ENCODE measurements around the gene ORC1. TPM values are rescaled to one million over a fixed set of nuclear protein-coding genes. Genes with fewer than 3 reads are reported as not detected.

ORC1 gene
- total RNA-seq, 1 donor from 2014 or later = 1.7 TPM

DNA sequence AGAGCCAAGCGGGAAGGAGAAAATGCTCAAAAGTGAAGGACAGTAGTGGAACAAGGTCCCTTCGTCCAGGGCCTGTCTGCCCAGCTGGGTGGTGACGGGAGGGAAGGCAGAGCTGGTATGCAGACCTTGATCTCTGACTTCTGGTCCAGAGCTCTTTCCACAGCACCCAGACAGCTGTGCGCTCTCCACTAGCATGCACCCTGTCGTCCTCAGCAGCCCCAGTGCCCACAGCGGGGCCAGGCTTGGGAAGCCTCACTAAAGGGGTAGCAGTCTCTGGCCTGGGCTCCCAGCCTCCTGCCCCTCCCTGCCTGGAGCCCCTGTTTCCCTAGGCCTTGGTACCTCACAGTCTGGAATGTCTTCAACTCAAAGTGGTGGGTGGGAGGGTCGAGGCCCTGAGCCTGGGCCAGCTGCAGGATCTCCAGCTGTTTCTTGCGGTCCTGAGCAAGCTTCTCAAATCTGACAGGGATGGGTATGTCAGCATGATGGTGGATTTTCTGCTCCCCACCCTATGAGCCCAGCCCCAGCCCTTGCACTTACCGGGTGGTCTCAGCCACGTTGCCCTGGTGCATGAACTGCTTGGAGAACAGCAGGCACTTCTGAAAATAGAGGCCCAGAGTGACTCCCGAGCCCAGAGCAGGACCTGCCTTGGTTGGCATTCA, 48.2 kb downstream of the ORC1 start:
- Histone ChIP-seq H3K27me3 (no peaks in the 10 kb centered on the region), H3K4me3 (no peak overlapping the region), H3K9me3 (no peaks in the 10 kb centered on the region), H3K27ac (no peak overlapping the region), H3K4me1 (no peaks in the 10 kb centered on the region), H3K36me3 (peaks cover 0 to 84% of the 10 kb centered on the region in 2 donors)
- TF ChIP-seq, protein P1, sequence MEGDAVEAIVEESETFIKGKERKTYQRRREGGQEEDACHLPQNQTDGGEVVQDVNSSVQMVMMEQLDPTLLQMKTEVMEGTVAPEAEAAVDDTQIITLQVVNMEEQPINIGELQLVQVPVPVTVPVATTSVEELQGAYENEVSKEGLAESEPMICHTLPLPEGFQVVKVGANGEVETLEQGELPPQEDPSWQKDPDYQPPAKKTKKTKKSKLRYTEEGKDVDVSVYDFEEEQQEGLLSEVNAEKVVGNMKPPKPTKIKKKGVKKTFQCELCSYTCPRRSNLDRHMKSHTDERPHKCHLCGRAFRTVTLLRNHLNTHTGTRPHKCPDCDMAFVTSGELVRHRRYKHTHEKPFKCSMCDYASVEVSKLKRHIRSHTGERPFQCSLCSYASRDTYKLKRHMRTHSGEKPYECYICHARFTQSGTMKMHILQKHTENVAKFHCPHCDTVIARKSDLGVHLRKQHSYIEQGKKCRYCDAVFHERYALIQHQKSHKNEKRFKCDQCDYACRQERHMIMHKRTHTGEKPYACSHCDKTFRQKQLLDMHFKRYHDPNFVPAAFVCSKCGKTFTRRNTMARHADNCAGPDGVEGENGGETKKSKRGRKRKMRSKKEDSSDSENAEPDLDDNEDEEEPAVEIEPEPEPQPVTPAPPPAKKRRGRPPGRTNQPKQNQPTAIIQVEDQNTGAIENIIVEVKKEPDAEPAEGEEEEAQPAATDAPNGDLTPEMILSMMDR (IDR thresholded peaks at IDR 0.05) = no peak
- TF ChIP-seq POLR2AphosphoS5 (IDR thresholded peaks at IDR 0.05; ENCODE audit: insufficient read depth in 1 of 2, low read depth in 1 of 2) (no peak), POLR2A (IDR thresholded peaks at IDR 0.05) (no peak)
- no peak for DNase-seq (ENCODE audit: extremely low spot score in 2 of 2)
- intact Hi-C loops (cut with DNase I) = no loop called here

DNA sequence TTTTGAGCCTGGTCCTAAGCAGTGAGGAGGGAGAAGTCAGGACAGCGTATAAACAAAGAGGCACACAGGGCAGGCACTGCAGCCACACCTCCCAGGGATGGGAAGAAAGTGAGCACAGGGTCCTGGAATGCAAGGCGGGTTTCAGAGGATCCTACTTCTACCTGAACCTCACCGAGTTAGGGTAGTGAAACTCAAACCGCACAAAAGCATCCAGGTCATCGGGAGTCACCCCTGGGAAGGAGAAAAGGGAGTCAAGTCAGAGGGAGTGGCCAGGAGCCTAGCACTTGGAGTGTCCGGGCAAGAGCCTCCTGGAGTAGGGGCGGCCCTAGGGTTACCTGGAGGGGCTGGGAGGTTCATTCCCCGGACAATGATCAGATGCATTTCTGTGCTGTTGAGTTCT, 48.8 kb downstream of the ORC1 start:
- Histone ChIP-seq H3K4me1 (no peaks in the 10 kb centered on the region), H3K27ac (no peak overlapping the region), H3K36me3 (peaks cover 0 to 78% of the 10 kb centered on the region in 2 donors), H3K27me3 (no peaks in the 10 kb centered on the region), H3K4me3 (no peak overlapping the region), H3K9me3 (no peaks in the 10 kb centered on the region)
- no peak for DNase-seq (ENCODE audit: extremely low spot score in 2 of 2)
- intact Hi-C loops (cut with DNase I) = no loop called here
- TF ChIP-seq POLR2A (IDR thresholded peaks at IDR 0.05) = no peak
- no peak for TF ChIP-seq POLR2AphosphoS5 (IDR thresholded peaks at IDR 0.05; ENCODE audit: insufficient read depth in 1 of 2, low read depth in 1 of 2)
- TF ChIP-seq, protein P1 (IDR thresholded peaks at IDR 0.05) = no peak

DNA sequence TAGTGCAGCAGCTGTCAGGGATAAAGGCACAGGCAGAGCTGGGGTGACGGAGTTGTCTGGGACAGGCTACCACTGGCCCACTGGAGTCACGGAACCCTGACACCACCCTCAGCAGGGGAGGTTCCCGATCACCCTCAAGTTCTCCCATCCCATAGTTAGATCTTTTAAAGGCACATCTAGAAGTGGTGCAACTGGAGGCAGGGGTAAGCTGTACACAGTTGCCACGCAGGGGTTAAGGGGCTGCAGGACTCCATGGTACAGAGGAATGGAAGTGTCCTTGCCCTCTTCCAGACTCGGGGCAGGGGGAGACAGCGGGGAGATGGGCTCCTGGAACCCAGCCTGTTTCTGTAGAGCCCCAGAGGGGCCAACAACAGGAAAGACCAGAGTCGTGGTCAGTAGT, 51.5 kb downstream of the ORC1 start:
- Histone ChIP-seq H3K9me3 (no peaks in the 10 kb centered on the region), H3K4me1 (no peaks in the 10 kb centered on the region), H3K27me3 (no peaks in the 10 kb centered on the region), H3K4me3 (no peak overlapping the region), H3K36me3 (peaks cover 0 to 51% of the 10 kb centered on the region in 2 donors), H3K27ac (no peak overlapping the region)
- TF ChIP-seq, protein P1 (IDR thresholded peaks at IDR 0.05) = no peak
- DNase-seq (ENCODE audit: extremely low spot score in 2 of 2) = no peak
- intact Hi-C loops (cut with DNase I) = no loop called here

DNA sequence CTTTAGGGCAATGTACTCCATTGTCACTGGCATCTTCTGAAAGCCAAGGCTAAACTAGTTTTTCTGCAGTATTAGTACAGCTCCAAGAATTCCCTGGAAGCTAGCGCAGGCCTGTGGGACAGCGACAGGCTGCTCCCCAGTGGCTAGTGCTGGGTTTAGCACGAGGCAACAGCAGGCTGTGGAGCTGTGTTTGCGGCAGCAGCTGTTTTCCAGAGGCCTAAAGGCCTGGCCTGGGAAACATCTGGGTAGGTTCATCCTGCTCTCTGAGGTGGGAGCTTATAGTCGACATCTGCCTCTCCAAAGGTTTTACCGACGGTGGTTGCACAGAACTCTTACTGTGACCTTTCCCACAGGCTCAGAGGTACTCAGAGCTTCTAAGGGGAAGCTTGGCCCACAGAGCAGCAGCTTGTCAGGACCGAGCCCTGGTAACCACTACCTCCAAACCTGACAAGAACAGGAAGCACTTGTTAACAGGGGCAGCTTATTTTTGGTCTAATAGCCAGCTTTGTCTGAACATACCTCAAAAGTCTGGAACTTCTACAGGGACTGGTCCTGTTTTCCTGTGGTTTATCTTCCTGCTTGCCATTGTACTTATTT, 55.4 kb downstream of the ORC1 start:
- Histone ChIP-seq H3K4me3 (no peak overlapping the region), H3K9me3 (no peaks in the 10 kb centered on the region), H3K4me1 (no peaks in the 10 kb centered on the region), H3K36me3 (peaks cover 0 to 12% of the 10 kb centered on the region in 2 donors), H3K27me3 (no peaks in the 10 kb centered on the region), H3K27ac (no peak overlapping the region)
- intact Hi-C loops (cut with DNase I) = no loop called here
- DNase-seq (ENCODE audit: extremely low spot score in 2 of 2) = no peak
- no peak for TF ChIP-seq POLR2AphosphoS5 (IDR thresholded peaks at IDR 0.05; ENCODE audit: insufficient read depth in 1 of 2, low read depth in 1 of 2)
- TF ChIP-seq POLR2A (IDR thresholded peaks at IDR 0.05) = no peak
- TF ChIP-seq, protein P1 (IDR thresholded peaks at IDR 0.05) = no peak

DNA sequence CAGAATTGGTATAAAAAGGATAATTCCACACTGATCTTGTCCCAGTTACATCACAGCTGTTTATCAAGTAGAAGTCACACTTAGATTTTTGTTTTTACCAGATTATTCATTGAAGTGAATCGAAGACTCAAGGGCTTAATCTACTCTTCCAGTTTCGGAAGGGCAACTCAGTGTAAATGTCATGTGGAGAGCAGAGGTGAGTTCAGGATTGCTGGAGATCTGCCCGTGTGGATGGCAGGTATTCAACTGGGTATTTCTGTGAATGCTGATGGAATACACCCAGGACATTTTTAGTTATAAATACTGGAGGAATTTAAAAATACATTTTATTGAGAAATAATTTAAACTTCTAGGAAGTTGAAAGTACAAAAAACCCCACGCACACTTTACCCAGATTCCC, 57.6 kb downstream of the ORC1 start:
- intact Hi-C loops (cut with DNase I) = no loop called here
- no peak for DNase-seq (ENCODE audit: extremely low spot score in 2 of 2)
- Histone ChIP-seq H3K4me1 (no peaks in the 10 kb centered on the region), H3K4me3 (no peak overlapping the region), H3K36me3 (no peaks in the 10 kb centered on the region), H3K27me3 (no peaks in the 10 kb centered on the region), H3K9me3 (no peaks in the 10 kb centered on the region), H3K27ac (no peak overlapping the region)
- TF ChIP-seq POLR2A (IDR thresholded peaks at IDR 0.05) (no peak), POLR2AphosphoS5 (IDR thresholded peaks at IDR 0.05; ENCODE audit: insufficient read depth in 1 of 2, low read depth in 1 of 2) (no peak)
- TF ChIP-seq, protein P1 (IDR thresholded peaks at IDR 0.05) = no peak
